SK-MEL-5 (cell line): ENCODE data around the gene GOLGA1. TPM values are rescaled to one million over a fixed set of nuclear protein-coding genes. Genes with fewer than 3 reads are reported as not detected.
"Not testable (repeated sequence)": the region's sequence is repeated elsewhere in the genome, so short reads cannot be mapped to it uniquely, and the experiment has no call there.

Experiments used
- DNase-seq: peaks from one replicate; pipeline ENCODE4 v3.0.0-alpha.2; 2016; ENCODE audit warnings: low read depth, low spot score
- in situ Hi-C: cut with HindIII; loops from 2 replicates; pipeline ENCODE4 v1.10.0; 2016; ENCODE audit warnings: low sequenced_read_pairs, high pct_unique_total_duplicates, low pct_unique_long_range_greater_than_20kb
- total RNA-seq: library from RNA; depleted of rRNA; stranded (reverse); fragments of >200 nt; shearing (Covaris generic); gene quantifications from 2 replicates; pipeline ENCODE4 v1.2.3, GENCODE V29; 2014

Gene GOLGA1
- total RNA-seq, 1 experiment from 2014 or later = 25.9 TPM

- DNase-seq = no peak
- in situ Hi-C loops = loop anchor here (25.0 kb wide), 1 partner anchor 114 kb away; no protein-coding TSS in a partner anchor
Measured at GRCh38 chr9:124947727-124948391, 7.0 kb upstream of the GOLGA1 start.

DNA sequence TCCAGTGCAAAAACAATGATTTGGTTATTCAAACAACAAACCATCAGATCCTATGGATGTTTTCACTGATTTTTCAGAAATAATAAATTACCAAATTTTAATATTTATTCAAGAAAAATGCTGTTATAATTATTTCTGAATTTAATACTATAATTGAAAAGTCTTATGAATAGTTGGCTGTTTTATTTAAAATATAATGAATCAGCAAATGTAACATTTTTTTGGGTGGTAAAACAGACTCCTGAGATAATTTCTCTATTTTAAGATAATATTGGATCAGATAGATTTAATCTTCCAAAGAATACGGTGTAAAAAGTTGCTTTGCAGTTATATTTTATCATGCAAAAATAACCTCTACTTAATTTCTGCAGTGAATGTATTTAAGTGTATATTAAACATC lies 5.3 kb upstream of the GOLGA1 start:
- in situ Hi-C loops = loop anchor here (25.0 kb wide), 1 partner anchor 116 kb away; no protein-coding TSS in a partner anchor
- DNase-seq = no peak

DNA sequence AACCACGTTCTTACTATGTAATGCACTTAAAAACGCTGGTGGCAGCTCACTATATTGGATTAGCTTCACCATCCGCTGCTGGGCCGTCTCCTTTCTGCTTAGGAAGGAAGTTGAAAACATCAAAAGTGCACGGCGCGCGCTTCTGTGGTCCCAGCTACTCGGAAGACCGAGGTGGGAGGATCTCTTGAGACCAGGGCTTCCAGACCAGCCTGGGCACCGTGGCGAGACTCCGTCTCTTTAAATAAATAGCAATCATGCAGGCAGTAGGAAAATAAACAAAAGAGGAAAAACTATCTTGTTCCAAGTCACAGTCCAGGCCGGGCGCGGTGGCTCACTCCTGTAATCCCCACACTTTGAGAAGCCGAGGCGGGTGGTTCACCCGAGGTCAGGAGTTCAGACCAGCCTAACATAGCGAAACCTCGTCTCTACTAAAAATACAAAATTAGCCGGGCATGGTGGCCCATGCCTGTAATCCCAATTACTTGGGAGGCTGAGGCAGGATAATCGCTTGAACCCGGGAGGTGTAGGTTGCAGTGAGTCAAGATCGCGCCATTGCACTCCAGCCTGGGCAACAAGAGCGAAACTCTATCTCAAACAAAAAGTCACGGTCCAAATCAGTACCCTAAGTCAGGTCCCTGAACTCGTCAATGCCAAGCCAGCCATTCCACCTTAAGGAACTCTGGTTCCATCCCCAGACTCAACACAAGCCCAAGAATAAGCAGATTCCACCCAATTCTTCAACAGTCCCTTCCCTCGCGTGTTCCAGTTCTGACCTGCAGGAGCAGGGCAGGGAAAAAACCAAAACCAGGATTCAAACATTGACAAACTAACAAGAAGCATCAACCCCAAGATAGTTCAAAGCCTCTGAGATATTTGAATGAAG lies 1.0 kb upstream of the GOLGA1 start:
- DNase-seq = peak; percentile 36
- in situ Hi-C loops = loop anchor here (25.0 kb wide), 1 partner anchor 120 kb away; no protein-coding TSS in a partner anchor

DNA sequence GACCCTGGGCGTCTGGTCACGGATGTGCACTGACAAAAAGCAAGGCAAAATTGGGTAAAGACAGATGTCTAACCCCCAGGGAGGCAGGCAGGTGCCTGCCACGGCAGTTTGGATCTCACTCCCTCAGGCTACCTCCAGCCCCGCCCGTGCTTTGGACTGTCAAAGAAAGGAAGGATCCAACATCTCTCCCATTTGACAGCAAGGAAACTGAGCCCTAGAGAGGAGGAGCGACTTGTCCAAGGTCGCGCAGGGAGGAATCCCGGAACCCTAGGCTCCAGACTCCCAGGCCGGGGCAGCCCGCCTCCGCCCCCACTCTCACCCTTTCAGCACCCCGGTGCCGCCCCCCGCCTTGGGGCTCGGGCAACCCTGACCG lies 376 bp downstream of the GOLGA1 start:
- in situ Hi-C loops = loop anchor here (25.0 kb wide), 1 partner anchor 122 kb away; no protein-coding TSS in a partner anchor
- no peak for DNase-seq

DNA sequence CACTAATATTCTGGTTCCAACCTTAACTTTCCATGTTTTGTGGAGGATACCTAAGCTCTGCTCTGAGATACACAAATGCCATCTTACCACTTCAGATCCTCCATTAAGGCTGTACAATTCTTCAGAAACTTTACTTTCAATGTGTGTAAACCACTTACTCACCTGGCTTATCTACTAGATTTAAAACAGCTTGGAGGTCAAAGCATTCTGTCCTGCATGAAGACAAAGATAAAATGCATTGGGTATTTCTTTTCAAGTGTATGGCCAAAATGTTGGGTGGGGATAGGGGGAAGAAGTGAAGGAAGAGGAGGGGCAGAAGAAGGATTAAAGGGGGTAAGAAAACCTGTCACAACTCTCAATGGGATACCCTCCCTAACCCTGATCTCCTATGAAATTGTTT lies 939 bp downstream of the GOLGA1 start:
- no peak for DNase-seq
- in situ Hi-C loops = loop anchor here (25.0 kb wide), 1 partner anchor 122 kb away; no protein-coding TSS in a partner anchor

DNA sequence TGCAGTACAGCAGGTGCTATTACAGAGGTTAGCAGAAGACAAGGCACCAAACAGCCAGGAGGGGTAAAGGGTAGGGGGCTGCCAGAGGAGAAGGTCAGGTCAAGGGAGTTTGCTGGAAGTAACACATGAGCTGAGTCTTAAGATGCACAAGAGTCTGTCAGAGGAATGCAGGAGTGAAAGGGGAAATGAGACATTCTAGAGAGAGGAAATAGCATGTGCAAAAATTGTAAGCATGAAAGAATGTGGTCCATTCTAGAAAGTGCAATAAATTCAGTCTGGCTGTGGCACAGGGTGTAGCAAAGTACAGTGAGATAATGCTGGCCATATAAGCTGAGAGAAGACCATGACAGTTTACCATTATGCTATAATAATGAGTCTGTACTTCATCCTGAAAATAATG lies 6.6 kb downstream of the GOLGA1 start:
- in situ Hi-C loops = loop anchor here (25.0 kb wide), 1 partner anchor 128 kb away; no protein-coding TSS in a partner anchor
- DNase-seq = no peak

DNA sequence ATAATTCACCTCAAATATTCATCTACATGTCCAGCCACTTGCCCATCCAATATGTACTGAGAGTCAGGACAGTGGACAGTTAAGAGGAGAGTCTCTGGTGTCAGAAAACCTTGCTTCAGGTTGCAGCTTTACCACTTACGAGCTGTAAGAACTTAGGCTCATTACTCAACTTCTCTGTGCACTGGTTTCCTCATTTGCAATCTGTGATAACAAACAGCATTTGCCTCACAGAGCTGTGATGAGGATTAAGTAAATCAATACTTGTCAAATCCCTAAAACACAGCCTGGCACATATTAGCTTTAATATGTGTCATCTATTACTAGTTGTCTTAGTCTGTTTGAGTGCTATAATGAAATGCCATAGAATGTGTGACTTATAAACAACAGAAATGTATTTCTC lies 8.6 kb downstream of the GOLGA1 start:
- in situ Hi-C loops = loop anchor here (25.0 kb wide), 1 partner anchor 130 kb away; no protein-coding TSS in a partner anchor

DNA sequence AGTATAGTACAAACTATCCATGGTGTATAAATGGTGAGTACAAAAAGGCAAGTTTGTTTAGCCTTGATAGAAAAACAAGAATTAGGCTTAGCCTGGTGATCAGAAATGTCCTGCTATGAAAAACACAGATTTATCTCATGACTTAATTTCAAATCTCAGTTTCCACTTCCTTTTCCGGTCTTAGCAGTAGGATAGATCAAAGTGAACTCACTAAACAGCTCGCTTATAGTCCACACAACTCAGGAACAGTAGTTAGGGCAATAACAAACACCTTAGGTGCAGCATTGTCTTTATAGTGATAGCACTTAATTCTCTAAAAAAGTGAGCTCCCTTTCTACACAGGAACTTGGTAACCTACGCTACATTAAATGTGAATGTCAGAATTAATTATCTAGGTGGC lies 11.4 kb downstream of the GOLGA1 start:
- in situ Hi-C loops = loop anchor here (25.0 kb wide), 1 partner anchor 133 kb away; no protein-coding TSS in a partner anchor
- no peak for DNase-seq

More for the DNA sequence above, 8.6 kb downstream of the GOLGA1 start:
- no peak for DNase-seq

DNA sequence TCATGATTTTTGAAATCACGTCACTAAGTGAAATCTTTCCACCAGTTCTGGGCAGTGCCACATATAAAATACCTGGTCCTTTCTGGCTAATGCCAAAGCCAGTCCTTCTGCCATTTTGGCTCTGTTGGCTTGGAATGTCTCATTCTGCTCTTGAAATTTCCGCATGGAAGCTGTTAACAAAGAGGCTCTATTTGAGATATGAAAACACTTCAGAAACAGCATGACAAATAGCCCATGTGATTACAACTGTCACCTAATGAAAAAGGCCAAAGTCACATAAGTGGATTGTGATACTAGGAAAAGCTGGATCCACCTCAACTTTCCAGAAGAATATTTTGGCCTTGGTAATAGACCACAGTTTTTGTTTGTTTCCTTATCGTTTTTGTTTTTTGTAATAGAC lies 12.8 kb downstream of the GOLGA1 start:
- peak; percentile 87 for DNase-seq
- in situ Hi-C loops = loop anchor here (25.0 kb wide), 1 partner anchor 134 kb away; no protein-coding TSS in a partner anchor

DNA sequence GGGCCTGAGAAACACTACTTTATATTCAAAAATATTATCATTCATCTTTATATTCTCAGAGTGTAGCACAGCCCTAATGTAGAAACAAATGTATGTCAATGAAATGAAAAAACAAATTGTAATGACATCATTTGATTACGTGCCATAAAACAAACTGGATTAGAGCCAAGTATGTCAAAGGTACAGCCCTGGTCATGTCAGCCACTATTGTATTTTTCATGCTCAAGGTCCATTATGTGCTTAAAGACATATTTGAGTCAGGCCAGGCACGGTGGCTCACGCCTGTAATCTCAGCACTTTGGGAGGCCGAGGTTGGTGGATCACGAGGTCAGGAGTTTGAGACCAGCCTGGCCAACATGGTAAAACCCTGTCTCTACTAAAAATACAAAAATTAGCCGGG lies 20.5 kb downstream of the GOLGA1 start:
- in situ Hi-C loops = not testable (repeated sequence)

GRCh38 chr9:124914753-124915405 lies 26.0 kb downstream of the GOLGA1 start:
- in situ Hi-C loops = no loop called here
- DNase-seq = no peak

More for the DNA sequence above, 20.5 kb downstream of the GOLGA1 start:
- not testable (repeated sequence) for DNase-seq

DNA sequence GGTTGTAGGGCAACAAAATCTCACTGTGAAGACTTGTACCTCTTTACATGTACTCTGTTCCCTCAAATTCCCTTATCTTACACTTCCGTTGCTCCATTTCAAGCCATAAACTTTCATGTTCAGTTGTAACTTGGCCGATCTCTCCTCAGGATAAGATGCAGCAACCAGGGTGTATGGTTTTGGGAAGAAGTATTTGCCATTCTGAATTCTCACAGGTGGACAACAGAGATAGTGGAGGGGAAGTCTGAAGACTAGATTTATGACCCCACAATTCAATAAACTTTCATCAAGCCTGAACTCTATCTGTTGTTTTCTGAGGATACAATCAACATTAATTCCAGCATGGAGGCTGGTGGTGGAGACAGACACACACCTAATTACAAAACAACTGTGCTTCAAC lies 27.5 kb downstream of the GOLGA1 start:
- no peak for DNase-seq
- in situ Hi-C loops = no loop called here

- in situ Hi-C loops = no loop called here
Measured at GRCh38 chr9:124911766-124912165, 29.1 kb downstream of the GOLGA1 start.

DNA sequence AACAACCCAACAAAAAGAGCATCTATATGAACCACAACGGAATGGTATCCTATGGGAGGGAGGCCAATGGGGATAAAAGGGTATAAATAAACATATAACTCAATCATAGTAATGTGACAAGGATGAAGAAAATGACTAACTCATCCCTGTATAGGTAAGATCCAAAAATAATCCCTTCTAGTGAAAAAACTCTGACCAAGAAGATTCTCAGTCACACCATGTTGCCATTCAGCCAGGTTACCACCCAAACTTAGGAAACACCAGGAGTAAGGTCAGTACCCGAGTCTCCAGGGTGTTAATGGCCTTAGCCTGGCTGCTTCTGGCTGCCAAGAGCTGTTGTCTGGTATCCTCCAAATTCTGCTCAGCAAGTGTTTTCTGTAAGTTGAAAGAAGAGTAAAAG lies 32.8 kb downstream of the GOLGA1 start:
- in situ Hi-C loops = no loop called here
- no peak for DNase-seq

More at GRCh38 chr9:124911766-124912165, 29.1 kb downstream of the GOLGA1 start:
- no peak for DNase-seq

- in situ Hi-C loops = no loop called here
- DNase-seq = no peak
Measured at GRCh38 chr9:124906966-124907365, 33.9 kb downstream of the GOLGA1 start.

- DNase-seq = no peak
- in situ Hi-C loops = loop anchor here (25.0 kb wide), 1 partner anchor 138 kb away; the partner anchor contains the start of gene NR6A1
Measured at GRCh38 chr9:124899845-124900244, 41.0 kb downstream of the GOLGA1 start.

GRCh38 chr9:124897570-124898460 lies 43.1 kb downstream of the GOLGA1 start:
- in situ Hi-C loops = loop anchor here (25.0 kb wide), 1 partner anchor 136 kb away; the partner anchor contains the start of gene NR6A1
- peak; percentile 71 for DNase-seq
